ENCODE results near the gene MDN1.
"Not testable (repeated sequence)": the region's sequence is repeated elsewhere in the genome, so short reads cannot be mapped to it uniquely, and the experiment has no call there.

The MDN1 gene

GRCh38 chr6:89819336-89820130, at the start of gene MDN1:
Gene MDN1 (minus strand): TSS chr6:89819794. CDS start chr6:89819607, 187 bp downstream.
- DNase-seq = peak; percentile 98

- DNase-seq = no peak
Measured at GRCh38 chr6:89866024-89866678, 46.6 kb upstream of the MDN1 start.

- no peak for DNase-seq
Measured at GRCh38 chr6:89862698-89863097, 43.1 kb upstream of the MDN1 start.

GRCh38 chr6:89862273-89862672, 42.7 kb upstream of the MDN1 start:
- DNase-seq = no peak

GRCh38 chr6:89859744-89860143, 40.1 kb upstream of the MDN1 start:
- no peak for DNase-seq

- peak; percentile 21 for DNase-seq
Measured at GRCh38 chr6:89858041-89858440, 38.4 kb upstream of the MDN1 start.

- no peak for DNase-seq
Measured at GRCh38 chr6:89853068-89853467, 33.5 kb upstream of the MDN1 start.

- not testable (repeated sequence) for DNase-seq
Measured at GRCh38 chr6:89847513-89847912, 27.9 kb upstream of the MDN1 start.

GRCh38 chr6:89843070-89843469, 23.5 kb upstream of the MDN1 start:
- no peak for DNase-seq

GRCh38 chr6:89842228-89842627, 22.6 kb upstream of the MDN1 start:
- DNase-seq = peak; percentile 7

GRCh38 chr6:89840538-89840937, 20.9 kb upstream of the MDN1 start:
- DNase-seq = peak; percentile 12

- DNase-seq = peak; percentile 29
Measured at GRCh38 chr6:89836639-89837222, 17.1 kb upstream of the MDN1 start.

- no peak for DNase-seq
Measured at GRCh38 chr6:89834884-89835792, 15.5 kb upstream of the MDN1 start.

GRCh38 chr6:89830170-89830809, 10.7 kb upstream of the MDN1 start:
- DNase-seq = no peak

- peak; percentile 98 for DNase-seq
Measured at GRCh38 chr6:89829472-89830169, 10.0 kb upstream of the MDN1 start, which contains the start of gene CASP8AP2. Gene CASP8AP2 (plus strand): TSS chr6:89829880.

GRCh38 chr6:89828988-89829471, 9.4 kb upstream of the MDN1 start:
- DNase-seq = no peak

- DNase-seq = not testable (repeated sequence)
Measured at GRCh38 chr6:89828475-89828987, 8.9 kb upstream of the MDN1 start.

GRCh38 chr6:89826029-89826528, 6.5 kb upstream of the MDN1 start:
- DNase-seq = no peak

- peak; percentile 15 for DNase-seq
Measured at GRCh38 chr6:89818977-89819335, 638 bp downstream of the MDN1 start.

- no peak for DNase-seq
Measured at GRCh38 chr6:89817481-89817880, 2.1 kb downstream of the MDN1 start.

GRCh38 chr6:89813422-89813821, 6.2 kb downstream of the MDN1 start:
- DNase-seq = not testable (repeated sequence)
